ENCODE data around the gene TPI1.

The TPI1 gene

DNA sequence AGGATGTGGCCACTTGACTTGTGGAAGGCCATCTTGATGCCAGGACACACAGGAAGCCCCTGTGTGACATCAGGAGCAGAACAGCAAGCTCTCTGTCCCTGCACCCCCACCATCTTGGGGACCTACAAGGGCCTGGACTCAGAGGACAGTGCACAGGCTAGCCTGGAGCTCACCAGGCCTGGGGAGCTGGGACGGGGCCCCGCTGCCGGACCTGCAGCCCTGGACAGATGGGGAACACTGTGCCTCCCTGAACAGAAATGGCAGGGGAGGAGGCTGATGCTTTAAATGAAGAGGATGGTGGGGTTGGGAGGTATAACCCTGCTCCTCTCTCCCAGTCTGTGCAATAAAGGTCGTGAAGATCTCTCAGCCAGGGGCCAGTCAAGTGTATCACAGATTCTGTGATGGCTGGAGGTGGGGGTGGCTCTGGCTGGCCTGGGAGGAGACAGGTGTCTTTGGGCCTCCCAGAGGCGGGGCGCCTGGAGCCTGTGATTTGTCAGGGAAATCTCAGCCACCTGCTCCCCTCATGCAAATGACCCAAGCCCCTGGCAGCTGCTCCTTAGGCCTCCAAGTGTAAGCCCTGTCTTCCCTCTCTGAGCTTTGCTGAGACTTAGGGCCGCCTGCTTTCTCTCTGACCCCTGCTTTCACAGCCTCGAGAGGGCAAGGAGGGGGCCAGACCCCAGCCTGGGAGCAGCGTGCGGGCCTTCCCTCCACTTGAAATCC lies 27.7 kb upstream of the TPI1 start:
- CTCF ChIA-PET = interaction anchor here (1.1 to 3.4 kb wide), 5 partner anchors 9 to 216 kb away, joined by 3 to 12 read pairs (median 6); partner anchors contain the start of gene MLF2
- Histone ChIP-seq H3K36me3 (ENCODE audit: control insufficient read depth in 4 of 4, insufficient read depth in 4 of 4, low read length in 3 of 4) (peaks cover 2 to 50% (median 8%) of the 10 kb centered on the region in 4 experiments), H3K4me1 (ENCODE audit: control extremely low read depth in 1 of 4, control insufficient read depth in 4 of 4, insufficient read depth in 4 of 4, low read length in 3 of 4) (peaks cover 0 to 2% (median 0%) of the 10 kb centered on the region in 4 experiments), H3K27me3 (replicated peaks in 2 of 5; ENCODE audit: control insufficient read depth in 4 of 5, insufficient read depth in 5 of 5, low read length in 4 of 5) (no peaks in the 10 kb centered on the region), H3K4me3 (ENCODE audit: control insufficient read depth in 1 of 7, extremely low read depth in 1 of 7, insufficient read depth in 4 of 7, low read depth in 2 of 7, low read length in 6 of 7) (no peak overlapping the region), H3K9me3 (ENCODE audit: control extremely low read depth in 1 of 5, control insufficient read depth in 4 of 5, insufficient read depth in 2 of 5, low read depth in 1 of 5, low read length in 4 of 5) (no peaks in the 10 kb centered on the region), H3K27ac (ENCODE audit: insufficient read depth in 1 of 2, low read depth in 1 of 2, low read length in 2 of 2, poor library complexity in 1 of 2, severe bottlenecking in 2 of 2) (no peak overlapping the region)
- no peak for DNase-seq
- POLR2A ChIA-PET = no interaction called here
- 93% methylated on average over 8 of the region's 10 CpGs for WGBS (ENCODE audit: insufficient coverage)

DNA sequence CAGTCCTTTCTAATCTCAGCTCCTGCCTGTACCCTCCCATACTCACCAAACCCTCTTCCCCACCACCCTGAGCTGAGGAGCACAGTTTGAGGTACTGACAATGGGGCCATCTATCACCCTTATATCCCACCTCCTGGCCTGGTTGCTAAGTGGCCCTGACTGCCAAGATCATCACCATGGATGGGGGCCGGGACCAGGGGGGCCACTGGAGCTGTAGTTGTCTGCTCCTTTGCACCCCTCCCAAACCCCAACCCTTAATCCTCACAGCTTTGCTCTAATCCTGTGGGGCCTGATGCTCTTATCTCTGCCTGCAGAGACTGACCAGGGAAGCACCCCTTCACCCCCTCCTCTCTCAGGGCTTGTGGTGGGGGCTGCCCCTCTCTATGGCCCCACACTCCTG lies 27.0 kb upstream of the TPI1 start:
- H3K4me1 ChIP-seq (ENCODE audit: control extremely low read depth in 1 of 4, control insufficient read depth in 4 of 4, insufficient read depth in 4 of 4, low read length in 3 of 4) = peaks cover 0 to 2% (median 0%) of the 10 kb centered on the region in 4 experiments
- no peak overlapping the region for H3K4me3 ChIP-seq (ENCODE audit: control insufficient read depth in 1 of 7, extremely low read depth in 1 of 7, insufficient read depth in 4 of 7, low read depth in 2 of 7, low read length in 6 of 7)
- ChIA-PET POLR2A (no interaction called here), CTCF (interaction anchor here (1.1 to 2.3 kb wide), 4 partner anchors 10 to 216 kb away, joined by 3 to 6 read pairs (median 4); no protein-coding TSS in a partner anchor)
- peak in 2 of 3 donors; percentile 25 to 50 for DNase-seq
- no peaks in the 10 kb centered on the region for H3K27me3 ChIP-seq (replicated peaks in 2 of 5; ENCODE audit: control insufficient read depth in 4 of 5, insufficient read depth in 5 of 5, low read length in 4 of 5)
- H3K27ac ChIP-seq (ENCODE audit: insufficient read depth in 1 of 2, low read depth in 1 of 2, low read length in 2 of 2, poor library complexity in 1 of 2, severe bottlenecking in 2 of 2) = no peak overlapping the region
- peaks cover 4 to 57% (median 10%) of the 10 kb centered on the region in 4 experiments for H3K36me3 ChIP-seq (ENCODE audit: control insufficient read depth in 4 of 4, insufficient read depth in 4 of 4, low read length in 3 of 4)
- WGBS (ENCODE audit: insufficient coverage) = 100% methylated on average over 1 of the region's 1 CpG
- no peaks in the 10 kb centered on the region for H3K9me3 ChIP-seq (ENCODE audit: control extremely low read depth in 1 of 5, control insufficient read depth in 4 of 5, insufficient read depth in 2 of 5, low read depth in 1 of 5, low read length in 4 of 5)

DNA sequence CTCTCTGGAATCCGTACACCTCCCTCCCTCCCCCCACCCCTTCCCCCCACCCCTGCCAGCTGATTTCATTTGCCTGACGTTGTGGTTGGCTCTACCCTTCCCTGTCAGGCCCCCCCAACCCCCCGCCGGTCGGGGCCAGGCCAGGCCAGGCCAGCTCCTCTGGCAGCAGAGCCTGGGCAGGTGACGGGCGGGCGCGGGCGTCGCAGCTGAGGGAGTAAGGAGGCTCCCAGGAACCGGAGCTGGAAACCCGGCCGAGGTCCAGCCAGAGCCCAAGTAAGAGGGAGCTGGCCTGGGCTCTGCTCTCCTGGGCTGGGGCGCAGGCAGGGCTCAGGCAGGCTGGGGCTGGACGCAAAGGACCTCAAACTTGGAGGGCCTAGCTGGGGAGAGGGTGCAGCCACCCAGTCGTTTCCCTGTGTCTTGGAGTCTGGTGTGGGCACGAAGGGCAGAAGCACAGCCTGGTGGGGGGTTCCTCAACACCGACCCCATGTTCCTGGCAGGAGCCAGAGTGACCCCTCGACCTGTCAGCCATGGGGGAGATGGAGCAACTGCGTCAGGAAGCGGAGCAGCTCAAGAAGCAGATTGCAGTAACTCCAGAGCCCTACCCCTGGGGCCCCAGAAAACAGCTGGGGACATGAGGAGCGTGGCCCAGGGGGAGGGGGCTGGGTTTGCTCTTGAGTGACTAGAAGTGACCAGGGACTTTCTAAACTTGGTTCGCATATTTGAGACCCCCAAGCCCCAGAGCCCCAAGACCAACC lies 26.4 kb upstream of the TPI1 start, which contains the start of gene GNB3:
Gene GNB3, plus strand, starts transcription at position 165 of the 755 bp plus-strand sequence. Its CDS starts 363 bp downstream, at position 528.
- H3K4me1 ChIP-seq (ENCODE audit: control extremely low read depth in 1 of 4, control insufficient read depth in 4 of 4, insufficient read depth in 4 of 4, low read length in 3 of 4) = no peaks in the 10 kb centered on the region
- H3K36me3 ChIP-seq (ENCODE audit: control insufficient read depth in 4 of 4, insufficient read depth in 4 of 4, low read length in 3 of 4) = peaks cover 4 to 63% (median 14%) of the 10 kb centered on the region in 4 experiments
- H3K9me3 ChIP-seq (ENCODE audit: control extremely low read depth in 1 of 5, control insufficient read depth in 4 of 5, insufficient read depth in 2 of 5, low read depth in 1 of 5, low read length in 4 of 5) = no peaks in the 10 kb centered on the region
- CTCF ChIA-PET = interaction anchor here (0.7 to 2.3 kb wide), 5 partner anchors 10 to 217 kb away, joined by 3 to 6 read pairs (median 3); no protein-coding TSS in a partner anchor
- no peak within 1 kb of the TSS for H3K27ac ChIP-seq (ENCODE audit: insufficient read depth in 1 of 2, low read depth in 1 of 2, low read length in 2 of 2, poor library complexity in 1 of 2, severe bottlenecking in 2 of 2)
- no peak within 1 kb of the TSS for H3K4me3 ChIP-seq (ENCODE audit: control insufficient read depth in 1 of 7, extremely low read depth in 1 of 7, insufficient read depth in 4 of 7, low read depth in 2 of 7, low read length in 6 of 7)
- H3K27me3 ChIP-seq (replicated peaks in 2 of 5; ENCODE audit: control insufficient read depth in 4 of 5, insufficient read depth in 5 of 5, low read length in 4 of 5) = no peaks in the 10 kb centered on the region
- WGBS (ENCODE audit: insufficient coverage) = 95% methylated on average over 17 of the region's 24 CpGs
- POLR2A ChIA-PET = no interaction called here
- no peak for DNase-seq

DNA sequence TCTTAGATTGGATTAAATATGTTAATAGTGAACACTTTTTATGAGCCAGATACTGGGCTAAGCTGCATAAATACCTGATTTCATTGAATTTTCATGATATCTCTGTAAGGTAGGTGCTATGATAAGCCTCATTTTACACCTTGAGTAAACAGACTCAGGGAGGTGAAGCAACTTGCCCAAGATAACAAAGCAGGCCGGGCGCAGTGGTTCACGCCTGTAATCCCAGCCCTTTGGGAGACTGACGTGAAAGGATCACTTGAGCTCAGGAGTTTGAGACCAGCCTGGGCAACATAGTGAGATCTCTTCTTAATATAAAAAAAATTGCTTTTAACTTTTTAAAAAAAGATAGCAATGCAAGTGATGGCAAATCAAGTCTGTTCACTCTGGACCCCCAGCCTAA lies 25.3 kb upstream of the TPI1 start:
- no peak overlapping the region for H3K4me3 ChIP-seq (ENCODE audit: control insufficient read depth in 1 of 7, extremely low read depth in 1 of 7, insufficient read depth in 4 of 7, low read depth in 2 of 7, low read length in 6 of 7)
- ChIA-PET CTCF (interaction anchor here (0.6 to 3.8 kb wide), 4 partner anchors 8 to 19 kb away, joined by 3 to 38 read pairs (median 6); no protein-coding TSS in a partner anchor), POLR2A (no interaction called here)
- H3K9me3 ChIP-seq (ENCODE audit: control extremely low read depth in 1 of 5, control insufficient read depth in 4 of 5, insufficient read depth in 2 of 5, low read depth in 1 of 5, low read length in 4 of 5) = no peaks in the 10 kb centered on the region
- no peaks in the 10 kb centered on the region for H3K27me3 ChIP-seq (replicated peaks in 2 of 5; ENCODE audit: control insufficient read depth in 4 of 5, insufficient read depth in 5 of 5, low read length in 4 of 5)
- DNase-seq = no peak
- WGBS (ENCODE audit: insufficient coverage) = 100% methylated on average over 4 of the region's 4 CpGs
- no peak overlapping the region for H3K27ac ChIP-seq (ENCODE audit: insufficient read depth in 1 of 2, low read depth in 1 of 2, low read length in 2 of 2, poor library complexity in 1 of 2, severe bottlenecking in 2 of 2)
- peaks cover 3 to 67% (median 22%) of the 10 kb centered on the region in 4 experiments for H3K36me3 ChIP-seq (ENCODE audit: control insufficient read depth in 4 of 4, insufficient read depth in 4 of 4, low read length in 3 of 4)
- peaks cover 0 to 4% (median 0%) of the 10 kb centered on the region in 4 experiments for H3K4me1 ChIP-seq (ENCODE audit: control extremely low read depth in 1 of 4, control insufficient read depth in 4 of 4, insufficient read depth in 4 of 4, low read length in 3 of 4)

DNA sequence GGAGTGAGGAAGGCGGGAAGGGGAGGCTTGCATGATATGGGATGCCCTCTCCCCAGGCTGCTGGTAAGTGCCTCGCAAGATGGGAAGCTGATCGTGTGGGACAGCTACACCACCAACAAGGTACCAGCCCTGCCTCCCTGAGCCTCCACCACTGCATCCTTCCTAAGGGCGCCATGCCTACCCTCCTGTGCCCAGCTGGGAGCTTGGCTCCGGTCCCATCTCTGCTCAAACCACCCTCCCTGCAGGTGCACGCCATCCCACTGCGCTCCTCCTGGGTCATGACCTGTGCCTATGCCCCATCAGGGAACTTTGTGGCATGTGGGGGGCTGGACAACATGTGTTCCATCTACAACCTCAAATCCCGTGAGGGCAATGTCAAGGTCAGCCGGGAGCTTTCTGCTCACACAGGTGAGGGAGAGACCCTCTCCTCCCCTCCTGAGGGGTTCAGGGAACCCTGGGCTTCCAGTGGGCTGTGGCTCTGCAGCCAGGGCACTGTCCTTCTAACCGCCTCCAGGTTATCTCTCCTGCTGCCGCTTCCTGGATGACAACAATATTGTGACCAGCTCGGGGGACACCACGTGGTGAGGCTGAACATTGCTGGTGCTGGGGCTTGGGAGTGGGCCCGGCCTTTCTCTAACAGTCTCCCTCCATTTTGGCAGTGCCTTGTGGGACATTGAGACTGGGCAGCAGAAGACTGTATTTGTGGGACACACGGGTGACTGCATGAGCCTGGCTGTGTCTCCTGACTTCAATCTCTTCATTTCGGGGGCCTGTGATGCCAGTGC lies 24.0 kb upstream of the TPI1 start:
- Histone ChIP-seq H3K36me3 (ENCODE audit: control insufficient read depth in 4 of 4, insufficient read depth in 4 of 4, low read length in 3 of 4) (peaks cover 2 to 61% (median 26%) of the 10 kb centered on the region in 4 experiments), H3K9me3 (ENCODE audit: control extremely low read depth in 1 of 5, control insufficient read depth in 4 of 5, insufficient read depth in 2 of 5, low read depth in 1 of 5, low read length in 4 of 5) (no peaks in the 10 kb centered on the region)
- CTCF ChIA-PET = interaction anchor here (1.0 to 3.8 kb wide), 8 partner anchors 8 to 41 kb away, joined by 3 to 38 read pairs (median 4); partner anchors contain the start of gene USP5

DNA sequence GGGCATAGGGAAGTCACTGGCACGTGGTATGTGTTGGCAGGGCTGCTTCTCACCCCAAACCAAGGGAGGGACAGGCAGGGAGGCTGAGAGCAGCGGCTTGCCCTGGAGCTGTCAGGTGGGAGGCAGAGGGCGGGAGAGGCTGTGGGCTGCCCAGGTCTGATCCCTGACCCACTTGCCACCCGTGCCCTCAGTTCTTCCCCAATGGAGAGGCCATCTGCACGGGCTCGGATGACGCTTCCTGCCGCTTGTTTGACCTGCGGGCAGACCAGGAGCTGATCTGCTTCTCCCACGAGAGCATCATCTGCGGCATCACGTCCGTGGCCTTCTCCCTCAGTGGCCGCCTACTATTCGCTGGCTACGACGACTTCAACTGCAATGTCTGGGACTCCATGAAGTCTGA lies 21.9 kb upstream of the TPI1 start:
- H3K27ac ChIP-seq (ENCODE audit: insufficient read depth in 1 of 2, low read depth in 1 of 2, low read length in 2 of 2, poor library complexity in 1 of 2, severe bottlenecking in 2 of 2) = no peak overlapping the region
- no peaks in the 10 kb centered on the region for H3K27me3 ChIP-seq (replicated peaks in 2 of 5; ENCODE audit: control insufficient read depth in 4 of 5, insufficient read depth in 5 of 5, low read length in 4 of 5)
- no peak overlapping the region for H3K4me3 ChIP-seq (ENCODE audit: control insufficient read depth in 1 of 7, extremely low read depth in 1 of 7, insufficient read depth in 4 of 7, low read depth in 2 of 7, low read length in 6 of 7)
- H3K36me3 ChIP-seq (ENCODE audit: control insufficient read depth in 4 of 4, insufficient read depth in 4 of 4, low read length in 3 of 4) = peaks cover 5 to 56% (median 35%) of the 10 kb centered on the region in 4 experiments
- WGBS (ENCODE audit: insufficient coverage) = 96% methylated on average over 17 of the region's 17 CpGs
- ChIA-PET CTCF (interaction anchor here (1.4 to 3.8 kb wide), 2 partner anchors 11 to 83 kb away, joined by 3 to 38 read pairs; no protein-coding TSS in a partner anchor), POLR2A (no interaction called here)
- no peaks in the 10 kb centered on the region for H3K9me3 ChIP-seq (ENCODE audit: control extremely low read depth in 1 of 5, control insufficient read depth in 4 of 5, insufficient read depth in 2 of 5, low read depth in 1 of 5, low read length in 4 of 5)
- peaks cover 2 to 16% (median 11%) of the 10 kb centered on the region in 4 experiments for H3K4me1 ChIP-seq (ENCODE audit: control extremely low read depth in 1 of 4, control insufficient read depth in 4 of 4, insufficient read depth in 4 of 4, low read length in 3 of 4)
- no peak for DNase-seq

More for the DNA sequence above, 24.0 kb upstream of the TPI1 start:
- Histone ChIP-seq H3K4me3 (ENCODE audit: control insufficient read depth in 1 of 7, extremely low read depth in 1 of 7, insufficient read depth in 4 of 7, low read depth in 2 of 7, low read length in 6 of 7) (no peak overlapping the region), H3K27ac (ENCODE audit: insufficient read depth in 1 of 2, low read depth in 1 of 2, low read length in 2 of 2, poor library complexity in 1 of 2, severe bottlenecking in 2 of 2) (no peak overlapping the region), H3K4me1 (ENCODE audit: control extremely low read depth in 1 of 4, control insufficient read depth in 4 of 4, insufficient read depth in 4 of 4, low read length in 3 of 4) (peaks cover 0 to 4% (median 0%) of the 10 kb centered on the region in 4 experiments), H3K27me3 (replicated peaks in 2 of 5; ENCODE audit: control insufficient read depth in 4 of 5, insufficient read depth in 5 of 5, low read length in 4 of 5) (no peaks in the 10 kb centered on the region)
- 92% methylated on average over 12 of the region's 16 CpGs for WGBS (ENCODE audit: insufficient coverage)
- DNase-seq = peak in 2 of 3 donors; percentile 15 to 18
- POLR2A ChIA-PET = no interaction called here

Data from common myeloid progenitor, CD34-positive (primary cell).